Measurements from ENCODE around the gene DAO. TPM values are rescaled to one million over a fixed set of nuclear protein-coding genes. Genes with fewer than 3 reads are reported as not detected.

DAO gene
- total RNA-seq, 4 donors from 2014 or later = not detected

DNA sequence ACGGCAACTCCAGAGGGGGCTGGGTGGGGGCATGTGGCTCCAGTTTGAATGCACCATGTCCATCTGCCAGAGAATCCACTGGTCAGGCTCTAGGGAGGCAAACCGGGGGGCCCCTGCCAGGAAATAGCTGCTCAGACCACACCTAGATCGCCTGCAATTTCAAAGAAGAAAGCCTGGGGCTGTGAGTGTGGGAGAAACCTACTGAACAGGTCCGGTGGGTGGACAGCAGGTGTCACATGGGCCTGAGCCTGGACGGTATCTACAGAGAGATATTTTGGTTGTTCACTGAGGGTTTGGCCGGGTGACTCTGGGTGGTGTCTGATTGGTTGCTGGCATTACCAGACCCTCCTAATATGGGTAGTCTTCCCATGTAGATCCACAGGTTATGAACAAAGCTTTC, 32.0 kb downstream of the DAO start:
- Histone ChIP-seq H3K4me1 (peaks cover 0 to 13% (median 0%) of the 10 kb centered on the region in 4 donors), H3K36me3 (no peaks in the 10 kb centered on the region), H3K27me3 (no peaks in the 10 kb centered on the region), H3K4me3 (no peak overlapping the region), H3K27ac (no peak overlapping the region), H3K9me3 (no peaks in the 10 kb centered on the region)
- 72 to 76% methylated on average over 6 of the region's 6 CpGs for WGBS, 2 donors
- DNase-seq (ENCODE audit: low spot score in 2 of 2) = no peak
- no peak for TF ChIP-seq POLR2A (IDR thresholded peaks at IDR 0.05)
- TF ChIP-seq EP300 (IDR thresholded peaks at IDR 0.05) = no peak
- TF ChIP-seq, protein P1, sequence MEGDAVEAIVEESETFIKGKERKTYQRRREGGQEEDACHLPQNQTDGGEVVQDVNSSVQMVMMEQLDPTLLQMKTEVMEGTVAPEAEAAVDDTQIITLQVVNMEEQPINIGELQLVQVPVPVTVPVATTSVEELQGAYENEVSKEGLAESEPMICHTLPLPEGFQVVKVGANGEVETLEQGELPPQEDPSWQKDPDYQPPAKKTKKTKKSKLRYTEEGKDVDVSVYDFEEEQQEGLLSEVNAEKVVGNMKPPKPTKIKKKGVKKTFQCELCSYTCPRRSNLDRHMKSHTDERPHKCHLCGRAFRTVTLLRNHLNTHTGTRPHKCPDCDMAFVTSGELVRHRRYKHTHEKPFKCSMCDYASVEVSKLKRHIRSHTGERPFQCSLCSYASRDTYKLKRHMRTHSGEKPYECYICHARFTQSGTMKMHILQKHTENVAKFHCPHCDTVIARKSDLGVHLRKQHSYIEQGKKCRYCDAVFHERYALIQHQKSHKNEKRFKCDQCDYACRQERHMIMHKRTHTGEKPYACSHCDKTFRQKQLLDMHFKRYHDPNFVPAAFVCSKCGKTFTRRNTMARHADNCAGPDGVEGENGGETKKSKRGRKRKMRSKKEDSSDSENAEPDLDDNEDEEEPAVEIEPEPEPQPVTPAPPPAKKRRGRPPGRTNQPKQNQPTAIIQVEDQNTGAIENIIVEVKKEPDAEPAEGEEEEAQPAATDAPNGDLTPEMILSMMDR (IDR thresholded peaks at IDR 0.05) = no peak

- WGBS, 2 donors = 95 to 96% methylated on average over 9 of the region's 9 CpGs
- DNase-seq (ENCODE audit: low spot score in 2 of 2) = no peak
- TF ChIP-seq, protein P1 (IDR thresholded peaks at IDR 0.05) = no peak
- no peak for TF ChIP-seq POLR2A (IDR thresholded peaks at IDR 0.05)
- TF ChIP-seq EP300 (IDR thresholded peaks at IDR 0.05) = no peak
Measured at GRCh38 chr12:108912361-108912760, 32.5 kb downstream of the DAO start.

DNA sequence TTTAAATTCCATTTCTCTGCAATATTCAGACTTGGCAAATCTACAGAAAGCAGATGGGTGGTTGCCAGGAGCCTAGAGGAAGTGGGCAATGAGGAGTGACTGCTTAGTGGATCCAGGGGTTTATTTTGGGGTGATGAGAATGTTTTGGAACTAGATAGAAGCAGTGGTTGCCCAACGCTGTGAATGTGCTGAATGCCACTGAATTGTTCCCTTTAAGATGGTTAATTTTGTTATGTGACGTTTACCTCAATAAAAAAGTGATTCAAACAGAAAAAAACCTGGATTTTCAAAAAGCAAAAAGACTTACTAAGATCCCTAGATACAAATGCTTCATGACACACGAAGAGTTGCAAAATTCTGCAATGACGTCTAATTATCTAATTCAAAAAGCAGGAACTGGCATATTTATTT, 34.2 kb downstream of the DAO start:
- peaks cover 0 to 13% (median 0%) of the 10 kb centered on the region in 4 donors for H3K4me1 ChIP-seq
- no peaks in the 10 kb centered on the region for H3K36me3 ChIP-seq
- no peaks in the 10 kb centered on the region for H3K27me3 ChIP-seq
- TF ChIP-seq EP300 (IDR thresholded peaks at IDR 0.05) (peak in 1 of 2 donors; percentile 78), POLR2A (IDR thresholded peaks at IDR 0.05) (no peak)
- TF ChIP-seq, protein P1 (IDR thresholded peaks at IDR 0.05) = no peak
- H3K27ac ChIP-seq = peak overlapping the region in 2 of 4 donors; percentile 36 to 56
- no peak overlapping the region for H3K4me3 ChIP-seq
- no peaks in the 10 kb centered on the region for H3K9me3 ChIP-seq
- 21 to 24% methylated on average over 4 of the region's 4 CpGs for WGBS, 2 donors
- DNase-seq (ENCODE audit: low spot score in 2 of 2) = peak; percentile 29 to 66

More at GRCh38 chr12:108912361-108912760, 32.5 kb downstream of the DAO start:
- peaks cover 0 to 13% (median 0%) of the 10 kb centered on the region in 4 donors for H3K4me1 ChIP-seq
- H3K27ac ChIP-seq = no peak overlapping the region
- H3K9me3 ChIP-seq = no peaks in the 10 kb centered on the region
- no peak overlapping the region for H3K4me3 ChIP-seq
- H3K27me3 ChIP-seq = no peaks in the 10 kb centered on the region
- H3K36me3 ChIP-seq = no peaks in the 10 kb centered on the region

- no peak for DNase-seq (ENCODE audit: low spot score in 2 of 2)
- Histone ChIP-seq H3K4me3 (no peak overlapping the region), H3K27me3 (no peaks in the 10 kb centered on the region), H3K27ac (no peak overlapping the region), H3K36me3 (no peaks in the 10 kb centered on the region), H3K4me1 (peaks cover 0 to 13% (median 0%) of the 10 kb centered on the region in 4 donors), H3K9me3 (peaks cover 0 to 6% (median 0%) of the 10 kb centered on the region in 4 donors)
- 82 to 86% methylated on average over 12 to 15 of the region's 15 CpGs for WGBS, 2 donors
- TF ChIP-seq, protein P1 (IDR thresholded peaks at IDR 0.05) = no peak
- no peak for TF ChIP-seq POLR2A (IDR thresholded peaks at IDR 0.05)
- no peak for TF ChIP-seq EP300 (IDR thresholded peaks at IDR 0.05)
Measured at GRCh38 chr12:108915632-108916133, 35.8 kb downstream of the DAO start.

GRCh38 chr12:108916336-108916735, 36.4 kb downstream of the DAO start:
- Histone ChIP-seq H3K4me3 (no peak overlapping the region), H3K27me3 (no peaks in the 10 kb centered on the region), H3K4me1 (peaks cover 0 to 13% (median 0%) of the 10 kb centered on the region in 4 donors), H3K27ac (no peak overlapping the region), H3K36me3 (no peaks in the 10 kb centered on the region), H3K9me3 (peaks cover 0 to 6% (median 0%) of the 10 kb centered on the region in 4 donors)
- TF ChIP-seq POLR2A (IDR thresholded peaks at IDR 0.05) = no peak
- no peak for TF ChIP-seq EP300 (IDR thresholded peaks at IDR 0.05)
- TF ChIP-seq, protein P1 (IDR thresholded peaks at IDR 0.05) = no peak
- DNase-seq (ENCODE audit: low spot score in 2 of 2) = no peak
- 64% methylated on average over 5 of the region's 5 CpGs for WGBS, 2 donors
